Duodenal mucosa (tissue), 2 donors: Measurements from ENCODE around the gene PVALEF.

Source experiments
- H3K27ac ChIP-seq: one replicate; pipeline ENCODE4 v1.7.0; 2013; ENCODE audit warnings: low read depth, low read length
- H3K27me3 ChIP-seq, 2 donors: one replicate each; pipeline ENCODE4 v1.7.0; 2013; ENCODE audit warnings: low read length in 2 of 2, control low read depth in 1 of 2; ENCODE audit not compliant: insufficient read depth in 2 of 2, control insufficient read depth in 1 of 2
- H3K36me3 ChIP-seq, 2 donors: one replicate each; pipeline ENCODE4 v1.7.0; 2013; ENCODE audit warnings: low read length in 2 of 2, control low read depth in 1 of 2; ENCODE audit not compliant: insufficient read depth in 2 of 2, control insufficient read depth in 1 of 2
- H3K4me1 ChIP-seq, 2 donors: one replicate each; pipeline ENCODE4 v1.7.0; 2013; ENCODE audit warnings: low read length in 2 of 2, control low read depth in 1 of 2; ENCODE audit not compliant: insufficient read depth in 2 of 2, control insufficient read depth in 1 of 2
- H3K4me3 ChIP-seq, 2 donors: one replicate each; pipeline ENCODE4 v1.7.0; 2013; ENCODE audit warnings: low read length in 2 of 2, low read depth in 1 of 2
- H3K9ac ChIP-seq, 2 donors: one replicate each; pipeline ENCODE4 v1.7.0; 2013; ENCODE audit warnings: low read length in 2 of 2, low read depth in 1 of 2
- H3K9me3 ChIP-seq, 2 donors: one replicate each; pipeline ENCODE4 v1.7.0; 2013; ENCODE audit warnings: low read length in 2 of 2, control low read depth in 1 of 2; ENCODE audit not compliant: control insufficient read depth in 1 of 2

Gene PVALEF

GRCh38 chr17:81121841-81122733 lies 43.2 kb upstream of the PVALEF start:
- Histone ChIP-seq H3K36me3 (peaks cover 15 to 33% of the 10 kb centered on the region in 2 donors), H3K4me3 (no peak overlapping the region), H3K9me3 (no peaks in the 10 kb centered on the region), H3K27ac (no peak overlapping the region), H3K9ac (no peak overlapping the region), H3K27me3 (no peaks in the 10 kb centered on the region), H3K4me1 (peaks cover 0 to 8% of the 10 kb centered on the region in 2 donors)

DNA sequence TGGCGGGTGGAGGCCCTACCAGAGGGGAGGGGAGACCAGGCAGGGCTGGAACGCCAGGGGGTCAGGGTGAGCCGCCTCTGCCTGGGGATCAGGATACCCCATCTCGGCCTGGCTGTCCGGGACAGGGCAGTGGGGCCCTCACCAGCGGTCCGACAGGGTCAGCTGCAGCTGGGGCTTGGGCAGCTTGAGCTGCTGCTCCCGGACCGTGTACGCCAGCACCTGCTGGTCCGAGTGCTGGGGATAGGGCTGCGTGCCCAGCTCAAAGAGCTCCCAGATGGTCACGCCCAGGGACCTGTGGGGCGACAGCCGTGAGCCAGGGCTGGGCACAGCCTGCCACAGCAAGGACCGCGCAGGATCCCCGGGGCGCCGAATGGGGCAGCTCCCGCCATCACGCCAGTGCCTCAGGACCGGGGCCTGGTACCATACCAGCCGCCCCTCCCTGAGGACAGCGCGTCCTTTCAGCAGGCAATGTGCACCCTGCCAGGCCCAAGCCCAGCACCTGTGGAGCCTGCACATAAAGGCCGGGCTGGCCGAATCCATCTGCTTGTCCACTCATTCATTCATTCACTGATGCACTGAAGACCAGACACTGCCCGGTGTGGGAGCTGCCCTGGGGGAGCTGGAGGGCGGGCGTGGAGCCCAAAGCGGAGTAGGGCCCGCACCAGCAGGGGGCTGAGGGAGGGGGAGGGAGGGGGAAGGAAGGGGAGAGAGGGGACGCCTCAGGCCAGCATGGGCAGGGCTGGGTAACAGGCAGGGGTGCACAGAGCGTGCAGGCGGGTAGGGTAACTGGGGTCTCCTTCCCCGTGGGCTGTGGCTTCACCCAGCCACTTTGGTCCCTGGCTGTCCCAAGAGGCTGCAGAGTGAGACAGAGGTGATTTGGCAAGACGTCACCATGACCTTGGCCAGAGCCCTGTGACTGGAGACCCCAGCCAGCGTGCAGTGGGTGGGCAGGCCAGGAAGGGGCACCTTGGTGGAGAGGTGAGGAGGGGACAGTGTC lies 42.0 kb upstream of the PVALEF start:
- Histone ChIP-seq H3K9ac (no peak overlapping the region), H3K27ac (no peak overlapping the region), H3K4me1 (peaks cover 0 to 7% of the 10 kb centered on the region in 2 donors), H3K9me3 (no peaks in the 10 kb centered on the region), H3K4me3 (no peak overlapping the region), H3K27me3 (no peaks in the 10 kb centered on the region), H3K36me3 (peaks cover 8 to 28% of the 10 kb centered on the region in 2 donors)

DNA sequence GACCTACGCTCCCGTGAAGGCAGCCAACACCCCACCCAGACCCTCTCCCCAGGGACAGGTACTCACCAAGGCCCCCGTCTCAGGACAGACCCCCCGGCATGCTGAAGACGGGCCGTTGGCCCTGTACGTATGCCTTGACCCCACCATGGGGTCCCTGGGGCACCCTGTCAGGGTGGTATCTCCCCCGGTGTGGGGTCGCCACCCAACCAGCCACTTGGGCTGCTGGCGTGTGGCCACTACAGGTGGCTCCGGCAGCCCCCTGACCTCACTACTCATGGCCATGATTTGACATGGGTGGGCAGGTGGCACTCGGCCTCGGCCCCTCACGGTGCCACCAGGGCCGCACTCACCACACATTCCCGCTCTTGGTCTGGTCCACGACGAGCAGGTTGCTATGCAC lies 40.9 kb upstream of the PVALEF start:
- H3K4me1 ChIP-seq: no peaks in the 10 kb centered on the region
- no peak overlapping the region for H3K4me3 ChIP-seq
- H3K9ac ChIP-seq: no peak overlapping the region
- H3K36me3 ChIP-seq: peaks cover 4 to 23% of the 10 kb centered on the region in 2 donors
- no peak overlapping the region for H3K27ac ChIP-seq
- H3K9me3 ChIP-seq: no peaks in the 10 kb centered on the region
- no peaks in the 10 kb centered on the region for H3K27me3 ChIP-seq

DNA sequence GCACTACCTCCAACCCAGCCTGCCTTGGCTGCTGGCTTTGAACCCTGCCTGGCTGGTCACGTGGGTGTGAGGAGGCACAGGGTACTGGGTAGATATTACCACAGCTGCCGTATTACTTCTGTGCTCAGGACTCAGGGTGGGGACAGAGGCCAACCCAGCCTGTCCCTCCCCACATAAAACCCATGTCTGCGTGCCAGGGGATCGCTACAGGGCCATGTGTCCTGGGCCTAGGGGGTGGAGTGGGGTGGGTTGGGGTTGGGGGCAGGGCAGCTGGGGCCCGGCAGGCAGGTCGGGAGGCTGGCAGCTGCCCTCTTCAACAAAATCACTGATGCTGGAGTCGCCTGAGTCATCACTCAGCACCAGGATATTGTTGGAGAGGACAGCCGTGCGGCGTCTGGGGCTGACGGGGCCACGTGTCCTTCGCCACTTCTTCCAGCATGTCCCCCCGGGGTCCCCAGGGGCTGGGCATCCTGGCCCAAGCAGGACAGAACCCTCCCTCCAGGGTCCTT lies 39.7 kb upstream of the PVALEF start:
- Histone ChIP-seq H3K27ac (no peak overlapping the region), H3K4me3 (no peak overlapping the region), H3K9me3 (no peaks in the 10 kb centered on the region), H3K9ac (no peak overlapping the region), H3K27me3 (no peaks in the 10 kb centered on the region), H3K4me1 (no peaks in the 10 kb centered on the region), H3K36me3 (peaks cover 4 to 23% of the 10 kb centered on the region in 2 donors)

DNA sequence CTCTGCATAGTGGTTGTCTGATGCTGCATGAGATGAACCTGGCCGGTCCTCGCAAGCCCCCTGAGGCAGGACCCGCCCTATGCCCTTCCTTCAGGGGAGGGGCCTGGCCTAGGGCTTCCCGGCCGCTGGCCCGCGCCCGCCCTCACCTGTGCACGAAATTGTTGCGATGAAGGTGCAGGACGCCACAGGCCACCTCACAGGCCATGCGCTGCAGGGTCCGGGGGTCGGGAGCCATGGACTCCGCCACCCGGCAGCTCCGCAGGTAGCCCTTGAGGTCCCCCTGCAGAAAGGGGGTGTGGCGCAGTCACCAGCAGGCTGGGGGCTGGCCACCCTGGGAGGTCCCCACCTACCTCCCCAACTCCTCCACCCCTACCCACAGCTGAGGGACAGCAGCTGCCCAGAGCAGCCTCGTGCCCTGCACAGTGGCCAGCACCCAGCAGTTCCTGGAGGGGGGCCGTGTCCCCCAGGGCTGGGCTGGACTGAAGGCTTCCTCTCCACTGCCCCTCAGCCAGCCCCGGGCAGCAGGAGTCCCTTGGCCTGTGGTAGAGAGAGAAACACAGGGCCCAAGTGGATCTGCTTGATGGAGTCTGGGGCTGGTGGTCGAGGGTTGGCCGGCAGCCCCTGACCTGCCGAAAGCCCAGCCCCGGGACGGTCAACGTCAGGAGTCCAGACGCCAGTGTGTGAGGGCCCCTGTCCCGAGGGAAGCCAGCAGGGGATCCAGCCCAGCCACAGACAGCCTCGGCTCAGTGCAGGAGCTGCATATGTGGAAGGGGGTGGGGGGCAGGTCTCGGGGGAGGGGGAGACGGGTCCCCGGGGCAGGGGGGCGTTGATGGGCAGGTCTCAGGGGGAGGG lies 38.8 kb upstream of the PVALEF start:
- Histone ChIP-seq H3K9me3 (no peaks in the 10 kb centered on the region), H3K4me1 (peaks cover 0 to 5% of the 10 kb centered on the region in 2 donors), H3K4me3 (no peak overlapping the region), H3K9ac (no peak overlapping the region), H3K27ac (no peak overlapping the region), H3K27me3 (no peaks in the 10 kb centered on the region), H3K36me3 (peaks cover 0 to 18% of the 10 kb centered on the region in 2 donors)

- Histone ChIP-seq H3K4me3 (no peak overlapping the region), H3K27ac (no peak overlapping the region), H3K27me3 (no peaks in the 10 kb centered on the region), H3K4me1 (peaks cover 0 to 7% of the 10 kb centered on the region in 2 donors), H3K9me3 (no peaks in the 10 kb centered on the region), H3K36me3 (peaks cover 0 to 18% of the 10 kb centered on the region in 2 donors), H3K9ac (no peak overlapping the region)
These were observed 38.2 kb upstream of the PVALEF start for GRCh38 chr17:81127133-81127455.

DNA sequence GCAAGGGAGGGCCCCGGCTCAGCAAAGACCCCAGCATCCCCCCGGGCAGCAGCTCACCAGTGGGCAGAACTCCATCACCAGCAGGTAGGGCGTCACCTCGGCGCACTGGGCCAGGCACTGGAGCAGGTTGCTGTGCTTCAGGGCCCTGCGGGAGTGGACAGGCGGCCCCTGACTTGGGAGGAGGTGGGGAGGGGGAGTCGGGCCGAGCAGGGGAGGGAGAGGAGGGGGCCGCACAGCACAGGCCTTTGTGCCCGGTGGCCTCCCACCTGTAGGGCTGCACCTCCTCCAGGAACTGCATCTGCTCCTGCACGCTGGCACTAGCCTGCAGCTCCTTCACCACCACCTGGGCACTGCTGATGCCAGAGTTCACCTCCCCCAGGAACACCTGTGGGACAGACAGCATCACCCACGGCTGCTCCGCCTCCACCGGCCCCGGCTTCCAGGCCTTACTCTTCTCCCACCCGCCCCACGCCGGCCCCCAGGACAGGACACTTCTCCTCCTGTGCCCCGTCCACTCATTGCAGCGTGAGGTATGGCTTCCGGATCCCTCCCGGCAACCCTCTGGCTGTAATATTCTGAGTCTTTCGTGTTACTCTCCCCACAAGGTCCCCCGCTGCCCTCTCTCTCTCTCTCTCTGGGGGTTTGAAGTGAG lies 37.7 kb upstream of the PVALEF start:
- no peak overlapping the region for H3K27ac ChIP-seq
- peaks cover 3 to 11% of the 10 kb centered on the region in 2 donors for H3K4me1 ChIP-seq
- no peak overlapping the region for H3K9ac ChIP-seq
- H3K36me3 ChIP-seq: peaks cover 0 to 18% of the 10 kb centered on the region in 2 donors
- H3K27me3 ChIP-seq: no peaks in the 10 kb centered on the region
- H3K4me3 ChIP-seq: no peak overlapping the region
- no peaks in the 10 kb centered on the region for H3K9me3 ChIP-seq

DNA sequence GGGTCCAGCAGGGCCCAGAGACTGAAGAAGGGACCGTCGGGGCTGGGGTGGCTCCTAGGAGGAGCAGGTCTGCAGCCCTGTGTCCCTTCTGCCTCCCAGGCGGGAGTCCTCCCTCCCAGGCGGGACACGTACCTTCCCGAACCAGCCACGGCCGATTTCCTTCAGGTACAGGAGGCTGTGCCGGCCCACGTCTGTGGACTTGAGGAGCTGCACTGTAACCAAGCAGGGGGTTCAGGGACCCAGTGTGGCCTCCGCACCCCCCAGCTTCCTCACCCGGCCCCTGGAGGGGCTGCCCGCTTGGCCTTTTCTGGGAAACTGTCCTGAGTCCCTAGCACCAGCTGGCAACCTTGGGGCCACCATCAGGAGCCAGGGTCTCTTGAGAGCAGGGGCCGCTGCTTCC lies 37.0 kb upstream of the PVALEF start:
- no peaks in the 10 kb centered on the region for H3K27me3 ChIP-seq
- H3K4me3 ChIP-seq: no peak overlapping the region
- H3K9ac ChIP-seq: no peak overlapping the region
- no peaks in the 10 kb centered on the region for H3K9me3 ChIP-seq
- peaks cover 0 to 11% of the 10 kb centered on the region in 2 donors for H3K36me3 ChIP-seq
- peaks cover 10 to 18% of the 10 kb centered on the region in 2 donors for H3K4me1 ChIP-seq
- H3K27ac ChIP-seq: no peak overlapping the region

DNA sequence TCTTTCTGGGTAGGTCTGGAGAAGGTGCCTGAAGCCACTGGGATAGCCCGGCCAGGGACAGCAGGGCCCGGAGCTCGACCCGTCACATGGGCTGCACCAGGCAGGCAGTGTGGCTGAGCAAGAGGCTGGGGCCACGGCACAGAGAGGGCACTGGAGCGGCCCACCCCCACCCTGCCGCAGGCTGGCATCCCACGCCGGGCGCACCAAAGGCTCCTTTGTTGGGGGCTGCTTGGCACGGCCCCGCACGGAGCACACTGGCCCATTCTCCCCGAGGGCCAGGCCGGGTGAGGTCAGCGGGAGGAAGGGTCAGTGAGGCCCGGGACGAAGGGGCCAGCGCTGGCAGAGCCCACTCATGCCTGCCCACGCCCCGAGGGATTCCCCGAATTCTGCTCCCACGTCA lies 36.5 kb upstream of the PVALEF start:
- Histone ChIP-seq H3K4me1 (peaks cover 14 to 23% of the 10 kb centered on the region in 2 donors), H3K4me3 (no peak overlapping the region), H3K9ac (no peak overlapping the region), H3K36me3 (peaks cover 0 to 11% of the 10 kb centered on the region in 2 donors), H3K27me3 (no peaks in the 10 kb centered on the region), H3K27ac (no peak overlapping the region), H3K9me3 (no peaks in the 10 kb centered on the region)
